HepG2 (cell line): ENCODE measurements around the gene LDLRAD4. TPM values are rescaled to one million over a fixed set of nuclear protein-coding genes. Genes with fewer than 3 reads are reported as not detected.

Experiments used
- ATF7 ChIP-seq, 2 experiments: fragments of 450-650 bp in 1 of 2; sonication (generic) in 1 of 2; formaldehyde crosslinking in 1 of 2; IDR thresholded peaks; 2 replicates each; pipeline versions ENCODE4 v1.4.0 to v1.6.1; 2016 to 2020; ENCODE audit warnings: antibody characterized with exemption in 1 of 2, mild to moderate bottlenecking in 1 of 2, missing genetic modification reagents in 1 of 2
- ATM ChIP-seq: fragments of 450-650 bp; IDR thresholded peaks from 2 replicates; pipeline ENCODE4 v1.7.1; 2017; ENCODE audit warnings: mild to moderate bottlenecking, borderline replicate concordance
- EED ChIP-seq: sonication (generic); formaldehyde crosslinking; IDR thresholded peaks from 2 replicates; pipeline ENCODE4 v1.5.0; 2020; ENCODE audit warnings: mild to moderate bottlenecking, missing genetic modification reagents
- KLF16 ChIP-seq, 2 experiments: sonication (generic) in 1 of 2; formaldehyde crosslinking in 1 of 2; IDR thresholded peaks; 2 replicates each; pipeline versions ENCODE4 v1.6.1 to v1.8.0; 2016 to 2023; ENCODE audit warnings: missing genetic modification reagents in 2 of 2, missing compliant biosample characterization in 1 of 2
- ZNF441 ChIP-seq: sonication (generic); formaldehyde crosslinking; IDR thresholded peaks from 2 replicates; pipeline ENCODE4 v1.7.0; 2021; ENCODE audit warnings: missing genetic modification reagents, borderline replicate concordance
- ZNF674 ChIP-seq: sonication (generic); formaldehyde crosslinking; IDR thresholded peaks from 2 replicates; pipeline ENCODE4 v1.5.0; 2020; ENCODE audit warnings: low read depth, mild to moderate bottlenecking, missing genetic modification reagents
- ZNF747 ChIP-seq: sonication (generic); formaldehyde crosslinking; IDR thresholded peaks from 2 replicates; pipeline ENCODE4 v1.8.1; 2023; ENCODE audit warnings: missing genetic modification reagents, mild to moderate bottlenecking, borderline replicate concordance
- polyA plus RNA-seq, 8 experiments: library from polyadenylated mRNA; depleted of rRNA in 3 of 8; stranded (reverse) in 7 of 8; unstranded in 1 of 8; fragments of >200 nt; fragmentation: Illumina TruSeq in 4 of 8; extraction: Trizol in 4 of 8; gene quantifications; 2 replicates each; pipeline versions ENCODE4 v1.2.1 to v1.2.3, GENCODE V29; 2011 to 2016; ENCODE audit warnings: low read depth in 4 of 8, missing spikeins in 1 of 8, mixed read lengths in 1 of 8; ENCODE audit not compliant: insufficient read depth in 1 of 8
- total RNA-seq, 5 experiments: library from RNA; depleted of rRNA; stranded (reverse); fragments of >200 nt; fragmentation: Illumina TruSeq; extraction: Trizol; gene quantifications; 2 replicates each; pipeline ENCODE4 v1.2.3, GENCODE V29; 2016; ENCODE audit warnings: low read depth in 1 of 5
- TF ChIP-seq, protein P1 (sequence below): sonication (generic); formaldehyde crosslinking; IDR thresholded peaks from 2 replicates; pipeline ENCODE4 v1.4.0; 2020; ENCODE audit warnings: missing genetic modification reagents, borderline replicate concordance
- TF ChIP-seq, protein P2 (sequence below): sonication (generic); formaldehyde crosslinking; IDR thresholded peaks from 2 replicates; pipeline ENCODE4 v1.4.0; 2020; ENCODE audit warnings: missing genetic modification reagents, low read depth, mild to moderate bottlenecking, borderline replicate concordance

The LDLRAD4 gene
- total and polyA plus RNA-seq, 2 of the 13 experiments (the other 11 are each of a cell fraction or from before 2014, with no cell fraction given): 13.6 to 20.9 TPM

DNA sequence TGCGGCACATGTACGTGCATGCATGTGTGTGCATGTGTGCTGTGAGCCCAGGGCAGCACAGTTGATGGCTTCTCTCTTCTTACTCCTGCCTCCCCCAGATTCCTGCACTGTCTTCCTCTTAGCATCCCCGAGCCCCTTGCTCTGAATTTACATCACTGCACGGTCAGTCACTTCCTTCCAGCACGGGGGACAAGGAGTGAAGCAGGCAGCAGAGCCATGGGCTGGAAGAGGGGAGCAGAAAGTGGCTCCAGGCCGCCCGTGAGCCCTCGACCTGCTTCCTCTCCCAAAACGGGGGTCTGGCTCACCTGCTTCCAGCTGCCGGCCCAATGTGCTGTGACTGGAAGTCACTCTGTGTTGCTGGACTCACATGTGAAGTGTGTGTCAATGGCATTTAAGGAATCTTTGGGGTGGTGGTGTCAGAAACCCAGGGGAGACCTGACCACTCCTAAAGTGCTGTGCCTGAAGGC lies 401.7 kb downstream of the LDLRAD4 start (continued):
- TF ChIP-seq, protein P1, sequence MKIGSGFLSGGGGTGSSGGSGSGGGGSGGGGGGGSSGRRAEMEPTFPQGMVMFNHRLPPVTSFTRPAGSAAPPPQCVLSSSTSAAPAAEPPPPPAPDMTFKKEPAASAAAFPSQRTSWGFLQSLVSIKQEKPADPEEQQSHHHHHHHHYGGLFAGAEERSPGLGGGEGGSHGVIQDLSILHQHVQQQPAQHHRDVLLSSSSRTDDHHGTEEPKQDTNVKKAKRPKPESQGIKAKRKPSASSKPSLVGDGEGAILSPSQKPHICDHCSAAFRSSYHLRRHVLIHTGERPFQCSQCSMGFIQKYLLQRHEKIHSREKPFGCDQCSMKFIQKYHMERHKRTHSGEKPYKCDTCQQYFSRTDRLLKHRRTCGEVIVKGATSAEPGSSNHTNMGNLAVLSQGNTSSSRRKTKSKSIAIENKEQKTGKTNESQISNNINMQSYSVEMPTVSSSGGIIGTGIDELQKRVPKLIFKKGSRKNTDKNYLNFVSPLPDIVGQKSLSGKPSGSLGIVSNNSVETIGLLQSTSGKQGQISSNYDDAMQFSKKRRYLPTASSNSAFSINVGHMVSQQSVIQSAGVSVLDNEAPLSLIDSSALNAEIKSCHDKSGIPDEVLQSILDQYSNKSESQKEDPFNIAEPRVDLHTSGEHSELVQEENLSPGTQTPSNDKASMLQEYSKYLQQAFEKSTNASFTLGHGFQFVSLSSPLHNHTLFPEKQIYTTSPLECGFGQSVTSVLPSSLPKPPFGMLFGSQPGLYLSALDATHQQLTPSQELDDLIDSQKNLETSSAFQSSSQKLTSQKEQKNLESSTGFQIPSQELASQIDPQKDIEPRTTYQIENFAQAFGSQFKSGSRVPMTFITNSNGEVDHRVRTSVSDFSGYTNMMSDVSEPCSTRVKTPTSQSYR (CRISPR knock-in tag): no peak
- TF ChIP-seq, protein P2, sequence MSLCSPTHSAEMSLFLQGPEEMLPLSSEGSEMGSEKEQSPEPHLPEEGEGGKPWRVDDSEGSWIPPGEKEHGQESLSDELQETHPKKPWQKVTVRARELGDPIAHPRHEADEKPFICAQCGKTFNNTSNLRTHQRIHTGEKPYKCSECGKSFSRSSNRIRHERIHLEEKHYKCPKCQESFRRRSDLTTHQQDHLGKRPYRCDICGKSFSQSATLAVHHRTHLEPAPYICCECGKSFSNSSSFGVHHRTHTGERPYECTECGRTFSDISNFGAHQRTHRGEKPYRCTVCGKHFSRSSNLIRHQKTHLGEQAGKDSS: no peak
- TF ChIP-seq EED (CRISPR knock-in tag): no peak
- no peak for TF ChIP-seq ZNF747 (CRISPR knock-in tag)
- no peak for TF ChIP-seq ZNF441 (CRISPR knock-in tag)
- no peak for TF ChIP-seq KLF16 (CRISPR knock-in tag; IDR thresholded peaks at IDR 0.05)
- no peak for TF ChIP-seq ATF7 (IDR thresholded peaks at IDR 0.05)
- TF ChIP-seq ATF7 (CRISPR knock-in tag; IDR thresholded peaks at IDR 0.05): no peak
- no peak for TF ChIP-seq ATM
- no peak for TF ChIP-seq ZNF674 (CRISPR knock-in tag)
